HEK293T (cell line): ENCODE results near the gene TLN1.

Experiments used
- CTCF ChIA-PET: fragments of 350-600 bp; formaldehyde crosslinking; extraction: SDS; loops from one replicate; lab custom pipeline; 2021; ENCODE audit warnings: antibody characterized with exemption, inconsistent platforms; lab: Yijun Ruan, JAX
- POLR2A ChIA-PET: fragments of 350-600 bp; formaldehyde crosslinking; extraction: SDS; loops from one replicate; lab custom pipeline; 2020; ENCODE audit warnings: antibody characterized with exemption, inconsistent platforms; lab: Yijun Ruan, JAX
- DNase-seq: peaks from one replicate; pipeline ENCODE4 v3.0.0; 2012; ENCODE audit warnings: mixed read lengths; ENCODE audit errors: extremely low spot score
- ARNT ChIP-seq: fragments of 450-650 bp; IDR thresholded peaks from 2 replicates; pipeline ENCODE4 v1.6.1; 2017; ENCODE audit warnings: mild to moderate bottlenecking
- BHLHE40 ChIP-seq: fragments of 450-650 bp; IDR thresholded peaks from 2 replicates; pipeline ENCODE4 v1.6.1; 2016; ENCODE audit warnings: mild to moderate bottlenecking, moderate library complexity, borderline replicate concordance
- CTBP1 ChIP-seq: fragments of 450-650 bp; IDR thresholded peaks from 2 replicates; pipeline ENCODE4 v1.6.1; 2016; ENCODE audit warnings: borderline replicate concordance
- ELF4 ChIP-seq: fragments of 450-650 bp; IDR thresholded peaks from 2 replicates; pipeline ENCODE4 v1.6.1; 2017; ENCODE audit warnings: antibody characterized with exemption
- FOXA1 ChIP-seq: fragments of 450-650 bp; IDR thresholded peaks from 2 replicates; pipeline ENCODE4 v1.6.1; 2016; ENCODE audit warnings: mild to moderate bottlenecking
- FOXK2 ChIP-seq: fragments of 450-650 bp; IDR thresholded peaks from 2 replicates; pipeline ENCODE4 v1.6.1; 2016; ENCODE audit warnings: mild to moderate bottlenecking
- FOXM1 ChIP-seq: fragments of 450-650 bp; IDR thresholded peaks from 2 replicates; pipeline ENCODE4 v1.6.1; 2017; ENCODE audit warnings: mild to moderate bottlenecking, borderline replicate concordance
- HDGF ChIP-seq: fragments of 450-650 bp; IDR thresholded peaks from 2 replicates; pipeline ENCODE4 v1.6.1; 2017; ENCODE audit warnings: antibody characterized with exemption, borderline replicate concordance
- L3MBTL2 ChIP-seq: fragments of 450-650 bp; conservative IDR thresholded peaks from 2 replicates; pipeline ENCODE4 v1.6.1; 2016; ENCODE audit warnings: mild to moderate bottlenecking
- LEF1 ChIP-seq: fragments of 450-650 bp; IDR thresholded peaks from 2 replicates; pipeline ENCODE4 v1.6.1; 2017; ENCODE audit warnings: mild to moderate bottlenecking, borderline replicate concordance
- NFRKB ChIP-seq: fragments of 450-650 bp; IDR thresholded peaks from 2 replicates; pipeline ENCODE4 v1.6.1; 2016; ENCODE audit warnings: mild to moderate bottlenecking, moderate library complexity
- PKNOX1 ChIP-seq: fragments of 450-650 bp; IDR thresholded peaks from 2 replicates; pipeline ENCODE4 v1.6.1; 2016
- SP1 ChIP-seq: fragments of 450-650 bp; IDR thresholded peaks from 2 replicates; pipeline ENCODE4 v1.6.1; 2017
- SUZ12 ChIP-seq: fragments of 450-650 bp; IDR thresholded peaks from 2 replicates; pipeline ENCODE4 v1.6.1; 2016; ENCODE audit warnings: mild to moderate bottlenecking
- TARDBP ChIP-seq: fragments of 450-650 bp; IDR thresholded peaks from 2 replicates; pipeline ENCODE4 v1.6.1; 2016
- ZNF384 ChIP-seq: fragments of 450-650 bp; IDR thresholded peaks from 2 replicates; pipeline ENCODE4 v1.6.1; 2016

TLN1 gene

GRCh38 chr9:35705372-35705771 is 26.6 kb downstream of the TLN1 start:
- TF ChIP-seq FOXK2 (no peak), NFRKB (no peak), ARNT (no peak), ZNF384 (no peak), L3MBTL2 (no peak), ELF4 (no peak), PKNOX1 (no peak), BHLHE40 (no peak), FOXA1 (no peak), CTBP1 (no peak), SUZ12 (no peak), FOXM1 (no peak), HDGF (no peak), SP1 (no peak), LEF1 (no peak), TARDBP (no peak)
- DNase-seq, result no peak
- ChIA-PET CTCF (interaction anchor here (1.0 kb wide), 1 partner anchor 9 kb away, joined by 11 read pairs; no protein-coding TSS in a partner anchor), POLR2A (no interaction called here)

GRCh38 chr9:35703906-35704672 is 27.9 kb downstream of the TLN1 start:
- CTCF ChIA-PET, result interaction anchor here (1.1 kb wide), 1 partner anchor 9 kb away, joined by 5 read pairs; no protein-coding TSS in a partner anchor
- no peak for DNase-seq
- POLR2A ChIA-PET, result no interaction called here
- TF ChIP-seq CTBP1 (no peak), L3MBTL2 (no peak), FOXA1 (no peak), NFRKB (no peak), FOXM1 (no peak), SP1 (no peak), HDGF (no peak), TARDBP (no peak), PKNOX1 (no peak), BHLHE40 (no peak), FOXK2 (no peak), ZNF384 (no peak), ARNT (no peak), SUZ12 (no peak), ELF4 (no peak)

GRCh38 chr9:35702696-35703095 is 29.3 kb downstream of the TLN1 start:
- ChIA-PET CTCF (no interaction called here), POLR2A (no interaction called here)
- DNase-seq, result no peak
- TF ChIP-seq SP1, result no peak
- TF ChIP-seq L3MBTL2, result no peak
- no peak for TF ChIP-seq TARDBP
- no peak for TF ChIP-seq CTBP1
- TF ChIP-seq NFRKB, result no peak
- TF ChIP-seq FOXK2, result no peak
- TF ChIP-seq FOXM1, result no peak

GRCh38 chr9:35700942-35701341 is 31.1 kb downstream of the TLN1 start:
- DNase-seq, result no peak
- POLR2A ChIA-PET, result interaction anchor here (1.0 kb wide), 1 partner anchor 10 kb away, joined by 3 read pairs; no protein-coding TSS in a partner anchor
- TF ChIP-seq ZNF384 (no peak), BHLHE40 (no peak), FOXK2 (no peak), ARNT (no peak), FOXA1 (no peak), PKNOX1 (no peak), NFRKB (no peak), L3MBTL2 (no peak), HDGF (no peak), LEF1 (no peak), SP1 (no peak), FOXM1 (no peak), ELF4 (no peak), SUZ12 (no peak), TARDBP (no peak), CTBP1 (no peak)
- CTCF ChIA-PET, result interaction anchor here (0.6 kb wide), 1 partner anchor 47 kb away, joined by 3 read pairs; no protein-coding TSS in a partner anchor

GRCh38 chr9:35700031-35700430 is 32.0 kb downstream of the TLN1 start:
- TF ChIP-seq SP1 (no peak), FOXA1 (no peak), ARNT (no peak), PKNOX1 (no peak), TARDBP (no peak)
- CTCF ChIA-PET, result no interaction called here
- no peak for DNase-seq
- POLR2A ChIA-PET, result no interaction called here

- DNase-seq, result no peak
- TF ChIP-seq TARDBP (no peak), LEF1 (no peak)
- ChIA-PET POLR2A (no interaction called here), CTCF (interaction anchor here (0.5 to 1.0 kb wide), 2 partner anchors 30 to 92 kb away, joined by 3 read pairs; no protein-coding TSS in a partner anchor)
Measured at GRCh38 chr9:35698231-35698630, 33.8 kb downstream of the TLN1 start.
